ENCODE data around the gene LRRC19.

GRCh38 chr9:27019589-27019988 lies 14.1 kb upstream of the LRRC19 start:
- TF ChIP-seq CTCF (IDR thresholded peaks at IDR 0.05) (no peak), POLR2A (IDR thresholded peaks at IDR 0.05) (no peak)
